A549 treated with RU486 at 1 μM for 4 hours (cell line): Measurements from ENCODE around the gene TEX13A. TPM values are rescaled to one million over a fixed set of nuclear protein-coding genes. Genes with fewer than 3 reads are reported as not detected.

Experiments
- total RNA-seq: library from RNA; stranded (reverse); fragments of 200-300 nt; extraction: Qiagen RNA extraction; gene quantifications from 5 replicates; pipeline ENCODE4 v1.2.3, GENCODE V29; 2022; ENCODE audit warnings: low read depth

TEX13A gene
- not detected in 5 replicates for total RNA-seq

GRCh38 chrX:105220636-105221035, at the start of gene TEX13A:
TSS of gene TEX13A (minus strand) at chrX:105220694. CDS start at chrX:105220397, 297 bp downstream.

